ENCODE results near the gene PLXND1. TPM values are rescaled to one million over a fixed set of nuclear protein-coding genes. Genes with fewer than 3 reads are reported as not detected.

The PLXND1 gene
- total and polyA plus RNA-seq, 2 donors (not counting 1 experiment from before 2014, with no cell fraction given), result 3.3 to 74.4 TPM

DNA sequence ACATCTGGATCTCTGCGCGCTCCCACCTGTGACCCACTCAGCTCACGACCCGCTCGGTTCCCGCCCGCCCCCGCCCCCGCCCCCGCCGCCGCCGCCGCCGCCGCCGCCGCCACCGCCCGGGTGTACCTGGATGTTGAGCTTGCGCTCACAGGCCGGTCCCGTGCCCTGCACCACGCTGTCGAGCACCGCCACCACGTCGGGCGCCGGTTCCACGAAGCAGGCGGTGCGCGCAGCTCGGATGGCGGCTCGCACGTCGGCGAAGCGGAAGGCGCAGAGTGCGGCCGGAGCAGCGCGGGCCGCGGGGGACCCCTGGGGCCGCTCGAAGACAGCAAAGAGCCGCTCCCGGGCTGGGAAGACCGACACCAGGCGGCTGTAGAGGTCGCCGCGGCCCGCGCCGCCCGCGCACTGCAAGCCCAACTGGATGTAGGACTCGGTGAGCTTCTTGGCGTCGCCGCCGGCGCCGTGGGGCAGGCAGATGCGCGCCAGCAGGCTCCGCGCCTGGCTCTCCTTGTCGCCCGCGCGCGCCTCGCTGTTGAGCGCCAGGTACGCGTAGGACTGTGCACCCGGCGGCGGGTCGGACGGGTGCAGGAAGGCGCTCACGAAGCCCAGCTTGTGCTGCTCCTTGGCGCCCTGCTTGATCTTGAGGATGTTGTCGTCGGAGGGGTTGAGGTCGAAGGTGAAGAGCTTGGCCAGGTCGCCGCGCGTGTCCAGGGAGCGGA, 1.1 kb downstream of the PLXND1 start:
- H3K27ac Mint-ChIP-seq, result peak overlapping the region; percentile 89
- intact Hi-C loops (cut with micrococcal nuclease), result loop anchor here (1.0 to 5.0 kb wide), 3 partner anchors 27 to 163 kb away; partner anchors contain the start of gene IFT122
- H3K9me3 Mint-ChIP-seq (ENCODE audit: insufficient read depth), result no peaks in the 10 kb centered on the region
- H4K20me1 ChIP-seq (ENCODE audit: control insufficient read depth, insufficient read depth, low read length, poor library complexity, severe bottlenecking), result no peaks in the 10 kb centered on the region
- ChIA-PET POLR2A (interaction anchor here (0.8 to 4.1 kb wide), 6 partner anchors 12 to 165 kb away, joined by 3 to 55 read pairs (median 8); partner anchors contain the start of genes IFT122 and MBD4), CTCF (interaction anchor here (0.8 to 1.9 kb wide), 8 partner anchors 9 to 220 kb away, joined by 3 to 20 read pairs (median 4); no protein-coding TSS in a partner anchor)
- under 1% methylated on average over 98 of the region's 98 CpGs for WGBS (ENCODE audit: insufficient coverage)
- DNase-seq, result peak; percentile 70
- TF ChIP-seq, protein P1, sequence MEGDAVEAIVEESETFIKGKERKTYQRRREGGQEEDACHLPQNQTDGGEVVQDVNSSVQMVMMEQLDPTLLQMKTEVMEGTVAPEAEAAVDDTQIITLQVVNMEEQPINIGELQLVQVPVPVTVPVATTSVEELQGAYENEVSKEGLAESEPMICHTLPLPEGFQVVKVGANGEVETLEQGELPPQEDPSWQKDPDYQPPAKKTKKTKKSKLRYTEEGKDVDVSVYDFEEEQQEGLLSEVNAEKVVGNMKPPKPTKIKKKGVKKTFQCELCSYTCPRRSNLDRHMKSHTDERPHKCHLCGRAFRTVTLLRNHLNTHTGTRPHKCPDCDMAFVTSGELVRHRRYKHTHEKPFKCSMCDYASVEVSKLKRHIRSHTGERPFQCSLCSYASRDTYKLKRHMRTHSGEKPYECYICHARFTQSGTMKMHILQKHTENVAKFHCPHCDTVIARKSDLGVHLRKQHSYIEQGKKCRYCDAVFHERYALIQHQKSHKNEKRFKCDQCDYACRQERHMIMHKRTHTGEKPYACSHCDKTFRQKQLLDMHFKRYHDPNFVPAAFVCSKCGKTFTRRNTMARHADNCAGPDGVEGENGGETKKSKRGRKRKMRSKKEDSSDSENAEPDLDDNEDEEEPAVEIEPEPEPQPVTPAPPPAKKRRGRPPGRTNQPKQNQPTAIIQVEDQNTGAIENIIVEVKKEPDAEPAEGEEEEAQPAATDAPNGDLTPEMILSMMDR (IDR thresholded peaks at IDR 0.05), result no peak
- peak; percentile 26 for TF ChIP-seq EZH2 (IDR thresholded peaks at IDR 0.05; ENCODE audit: borderline replicate concordance, insufficient read depth, low read depth, low read length, poor library complexity, severe bottlenecking)
- H3K79me2 ChIP-seq (ENCODE audit: control insufficient read depth, insufficient read depth, low read length), result no peaks in the 10 kb centered on the region
- H3K4me2 ChIP-seq (replicated peaks; ENCODE audit: low read depth, low read length, poor library complexity, severe bottlenecking), result peak overlapping the region; percentile 90
- peak overlapping the region; percentile 80 for H2AFZ ChIP-seq (ENCODE audit: insufficient read depth, low read depth, low read length, poor library complexity, severe bottlenecking)
- H3K27ac ChIP-seq (ENCODE audit: low read length in 2 of 2), result no peak overlapping the region
- no peaks in the 10 kb centered on the region for H3K36me3 ChIP-seq (replicated peaks in 1 of 2; ENCODE audit: control extremely low read depth in 1 of 2, control insufficient read depth in 1 of 2, extremely low read depth in 1 of 2, insufficient read depth in 2 of 2, low read length in 1 of 2)
- peaks cover 16 to 19% of the 10 kb centered on the region in 2 donors for H3K4me1 ChIP-seq (ENCODE audit: control insufficient read depth in 2 of 2, insufficient read depth in 2 of 2, low read length in 2 of 2)
- peaks cover 0 to 37% (median 14%) of the 10 kb centered on the region in 4 experiments for H3K27me3 ChIP-seq (replicated peaks in 1 of 4; ENCODE audit: control extremely low read depth in 1 of 4, control insufficient read depth in 3 of 4, insufficient read depth in 4 of 4, low read length in 3 of 4)
- H3K4me3 ChIP-seq (ENCODE audit: control extremely low read depth in 1 of 5, extremely low read depth in 1 of 5, insufficient read depth in 1 of 5, low read depth in 2 of 5, low read length in 4 of 5), result peak overlapping the region in 4 of 5 experiments; percentile 19 to 54 (median 40)
- peak; percentile 35 for ATAC-seq (ENCODE audit: low read depth)
- H3K4me1 Mint-ChIP-seq, result peaks cover 18% of the 10 kb centered on the region
- peaks cover 20% of the 10 kb centered on the region for H3K27me3 Mint-ChIP-seq
- peaks cover 0 to 3% (median 0%) of the 10 kb centered on the region in 3 donors for H3K9me3 ChIP-seq (ENCODE audit: control extremely low read depth in 1 of 3, control insufficient read depth in 2 of 3, insufficient read depth in 1 of 3, low read length in 2 of 3)
- H3K4me3 Mint-ChIP-seq, result peak overlapping the region; percentile 95
- peak overlapping the region; percentile 54 for H3K9ac ChIP-seq (ENCODE audit: low read length)
